HEK293T (cell line): ENCODE data around the gene ZNF665.

Experiments
- ARNT ChIP-seq: fragments of 450-650 bp; IDR thresholded peaks from 2 replicates; pipeline ENCODE4 v1.6.1; 2017; ENCODE audit warnings: mild to moderate bottlenecking
- BHLHE40 ChIP-seq: fragments of 450-650 bp; IDR thresholded peaks from 2 replicates; pipeline ENCODE4 v1.6.1; 2016; ENCODE audit warnings: mild to moderate bottlenecking, moderate library complexity, borderline replicate concordance
- ELF4 ChIP-seq: fragments of 450-650 bp; IDR thresholded peaks from 2 replicates; pipeline ENCODE4 v1.6.1; 2017; ENCODE audit warnings: antibody characterized with exemption
- FOXA1 ChIP-seq: fragments of 450-650 bp; IDR thresholded peaks from 2 replicates; pipeline ENCODE4 v1.6.1; 2016; ENCODE audit warnings: mild to moderate bottlenecking
- FOXM1 ChIP-seq: fragments of 450-650 bp; IDR thresholded peaks from 2 replicates; pipeline ENCODE4 v1.6.1; 2017; ENCODE audit warnings: mild to moderate bottlenecking, borderline replicate concordance
- L3MBTL2 ChIP-seq: fragments of 450-650 bp; conservative IDR thresholded peaks from 2 replicates; pipeline ENCODE4 v1.6.1; 2016; ENCODE audit warnings: mild to moderate bottlenecking
- SP1 ChIP-seq: fragments of 450-650 bp; IDR thresholded peaks from 2 replicates; pipeline ENCODE4 v1.6.1; 2017
- TARDBP ChIP-seq: fragments of 450-650 bp; IDR thresholded peaks from 2 replicates; pipeline ENCODE4 v1.6.1; 2016

DNA sequence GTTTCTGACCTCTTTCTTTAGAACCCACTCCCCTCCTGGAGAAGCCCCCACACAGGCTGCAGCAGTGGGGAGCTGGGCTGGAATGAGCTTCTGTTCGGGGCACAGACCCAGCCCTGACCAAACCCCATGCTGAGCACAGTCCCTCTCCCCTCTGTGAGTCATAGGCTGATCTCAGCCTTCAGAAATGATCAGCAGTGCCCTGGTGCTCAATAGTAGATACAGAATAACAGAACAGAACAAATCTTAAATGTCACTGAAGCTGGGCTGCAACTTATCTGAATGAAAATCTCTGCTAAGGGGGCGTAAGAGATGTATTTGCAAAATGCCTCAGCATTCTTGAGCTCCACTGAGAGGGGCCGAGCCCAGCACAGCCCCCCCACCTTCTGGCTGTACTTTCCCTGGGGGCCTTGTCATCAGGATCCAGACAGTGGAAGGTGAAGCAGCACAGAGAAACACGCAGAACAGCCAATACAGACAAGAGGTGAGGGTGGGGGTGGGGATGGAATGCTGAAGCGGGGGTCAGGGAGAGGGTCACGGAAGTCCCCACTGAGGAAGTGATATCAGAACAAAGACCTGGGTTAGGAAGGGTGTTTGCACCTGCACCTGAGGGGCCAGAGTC, 9.9 kb downstream of the ZNF665 start:
- no peak for TF ChIP-seq FOXA1
- TF ChIP-seq BHLHE40 = no peak
- no peak for TF ChIP-seq FOXM1
- TF ChIP-seq ARNT = no peak
- TF ChIP-seq SP1 = no peak
- no peak for TF ChIP-seq TARDBP
- TF ChIP-seq ELF4 = no peak
- no peak for TF ChIP-seq L3MBTL2
